Skeletal muscle tissue (tissue), 4 donors: ENCODE data around the gene POFUT2. TPM values are rescaled to one million over a fixed set of nuclear protein-coding genes. Genes with fewer than 3 reads are reported as not detected.

Experiments used
- H3K27ac ChIP-seq: one replicate; pipeline ENCODE4 v1.7.0; 2013; ENCODE audit warnings: mild to moderate bottlenecking, low read depth, low read length, inconsistent platforms
- H3K27me3 ChIP-seq, 3 donors: one replicate each; pipeline ENCODE4 v1.7.0; 2013; ENCODE audit warnings: low read length in 3 of 3; ENCODE audit not compliant: control insufficient read depth in 3 of 3, insufficient read depth in 3 of 3
- H3K36me3 ChIP-seq, 3 donors: one replicate each; pipeline ENCODE4 v1.7.0; 2013; ENCODE audit warnings: low read length in 3 of 3; ENCODE audit not compliant: control insufficient read depth in 3 of 3, insufficient read depth in 3 of 3
- H3K4me1 ChIP-seq, 3 donors: one replicate each; pipeline ENCODE4 v1.7.0; 2013; ENCODE audit warnings: low read length in 3 of 3, mild to moderate bottlenecking in 3 of 3; ENCODE audit not compliant: control insufficient read depth in 3 of 3, insufficient read depth in 3 of 3
- H3K4me3 ChIP-seq, 3 donors: one replicate each; pipeline ENCODE4 v1.7.0; 2013; ENCODE audit warnings: low read length in 3 of 3
- H3K9ac ChIP-seq, 3 donors: one replicate each; pipeline ENCODE4 v1.7.0; 2013; ENCODE audit warnings: low read length in 3 of 3, mild to moderate bottlenecking in 3 of 3, moderate library complexity in 2 of 3, low read depth in 1 of 3
- H3K9me3 ChIP-seq, 3 donors: one replicate each; pipeline ENCODE4 v1.7.0; 2013; ENCODE audit warnings: low read length in 3 of 3; ENCODE audit not compliant: control insufficient read depth in 3 of 3
- total RNA-seq: library from RNA; depleted of rRNA; stranded (reverse); fragments of >200 nt; gene quantifications from one replicate; pipeline ENCODE4 v1.2.3, GENCODE V29; 2014
- donor health status: Osteomylitis.

Gene POFUT2
- total RNA-seq, 1 donor from 2014 or later: 18.3 TPM

GRCh38 chr21:45332981-45333582 is 45.4 kb upstream of the POFUT2 start:
- peaks cover 13 to 32% (median 21%) of the 10 kb centered on the region in 3 donors for H3K27me3 ChIP-seq
- no peak overlapping the region for H3K27ac ChIP-seq
- H3K4me1 ChIP-seq: peaks cover 0 to 3% (median 3%) of the 10 kb centered on the region in 3 donors
- H3K4me3 ChIP-seq: no peak overlapping the region
- H3K9ac ChIP-seq: no peak overlapping the region
- H3K9me3 ChIP-seq: no peaks in the 10 kb centered on the region
- no peaks in the 10 kb centered on the region for H3K36me3 ChIP-seq

DNA sequence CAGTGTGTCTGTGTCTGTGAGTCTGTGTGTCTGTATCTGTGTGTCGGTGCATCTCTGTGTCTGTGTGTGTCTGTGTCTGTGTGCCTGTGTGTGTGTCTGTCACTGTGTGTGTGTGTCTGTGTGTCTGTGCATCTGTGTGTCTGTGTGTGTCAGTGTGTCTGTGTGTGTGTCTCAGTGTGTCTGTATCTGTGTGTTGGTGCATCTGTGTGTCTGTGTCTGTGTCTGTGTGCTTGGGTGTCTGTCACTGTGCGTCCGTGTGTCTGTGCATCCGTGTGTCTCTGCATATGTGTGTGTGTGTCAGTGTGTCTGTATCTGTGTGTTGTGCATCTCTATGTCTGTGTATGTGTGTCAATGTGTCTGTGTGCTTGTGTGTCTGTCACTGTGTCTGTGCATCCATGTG is 44.7 kb upstream of the POFUT2 start:
- H3K9me3 ChIP-seq: no peaks in the 10 kb centered on the region
- H3K4me1 ChIP-seq: peaks cover 0 to 3% (median 3%) of the 10 kb centered on the region in 3 donors
- H3K36me3 ChIP-seq: no peaks in the 10 kb centered on the region
- peaks cover 13 to 36% (median 21%) of the 10 kb centered on the region in 3 donors for H3K27me3 ChIP-seq
- no peak overlapping the region for H3K27ac ChIP-seq
- H3K9ac ChIP-seq: no peak overlapping the region
- H3K4me3 ChIP-seq: no peak overlapping the region

DNA sequence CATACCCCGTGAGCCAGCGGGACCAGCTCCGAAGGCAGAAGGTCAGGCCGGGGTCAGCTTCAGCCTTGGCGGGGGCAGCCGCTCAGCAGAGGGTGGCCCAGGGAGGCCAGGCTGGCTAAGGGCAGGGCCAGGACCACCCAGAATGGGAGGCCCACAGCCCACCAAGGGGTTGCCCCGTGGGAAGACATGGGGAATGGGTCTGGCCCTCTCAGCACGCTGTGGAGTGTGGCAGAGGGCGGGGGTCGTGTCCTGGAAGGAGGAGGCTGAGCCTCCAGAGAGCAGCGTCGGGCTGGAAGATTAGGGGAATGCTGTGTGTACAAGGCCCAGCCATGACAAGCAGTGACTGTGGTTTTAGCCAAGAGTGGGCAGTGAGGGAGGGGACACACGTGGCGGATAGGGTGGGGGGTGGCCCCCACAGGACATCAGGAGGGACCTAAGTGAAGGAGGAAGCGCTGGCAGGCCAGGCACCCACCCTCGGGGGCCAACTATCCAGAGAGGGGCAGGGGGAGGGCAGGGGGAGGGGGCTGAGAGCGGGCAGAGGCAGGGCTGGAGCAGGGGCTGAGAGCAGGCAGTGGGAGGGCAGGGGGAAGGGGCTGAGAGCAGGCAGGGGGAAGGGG is 43.9 kb upstream of the POFUT2 start:
- Histone ChIP-seq H3K9ac (no peak overlapping the region), H3K27me3 (peaks cover 13 to 38% (median 19%) of the 10 kb centered on the region in 3 donors), H3K9me3 (no peaks in the 10 kb centered on the region), H3K4me1 (peaks cover 0 to 3% (median 3%) of the 10 kb centered on the region in 3 donors), H3K36me3 (no peaks in the 10 kb centered on the region), H3K27ac (no peak overlapping the region), H3K4me3 (no peak overlapping the region)

DNA sequence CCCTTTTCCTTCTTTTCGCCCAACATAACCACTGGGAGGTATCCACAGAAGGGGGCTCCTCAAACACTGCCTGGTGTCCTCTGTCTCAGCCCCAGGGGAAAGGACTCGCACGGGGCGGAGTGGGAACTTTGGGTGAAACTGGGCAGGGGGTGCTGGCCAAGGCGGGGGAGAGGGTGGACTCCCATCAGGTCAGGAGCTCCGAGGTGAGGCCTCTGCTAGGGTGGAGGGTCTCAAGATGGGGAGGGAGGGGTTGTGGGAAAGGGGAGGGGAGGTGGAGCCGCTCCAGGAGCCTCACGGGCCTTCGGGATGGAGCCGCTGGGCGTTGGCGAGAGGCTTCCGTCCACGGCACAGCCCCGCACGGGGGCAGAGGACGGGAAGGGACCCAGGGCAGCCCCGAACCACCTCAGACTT is 43.2 kb upstream of the POFUT2 start:
- H3K4me1 ChIP-seq: peaks cover 0 to 3% (median 3%) of the 10 kb centered on the region in 3 donors
- H3K27me3 ChIP-seq: peaks cover 13 to 42% (median 17%) of the 10 kb centered on the region in 3 donors
- no peak overlapping the region for H3K4me3 ChIP-seq
- H3K27ac ChIP-seq: no peak overlapping the region
- H3K9me3 ChIP-seq: no peaks in the 10 kb centered on the region
- H3K9ac ChIP-seq: no peak overlapping the region
- H3K36me3 ChIP-seq: no peaks in the 10 kb centered on the region

DNA sequence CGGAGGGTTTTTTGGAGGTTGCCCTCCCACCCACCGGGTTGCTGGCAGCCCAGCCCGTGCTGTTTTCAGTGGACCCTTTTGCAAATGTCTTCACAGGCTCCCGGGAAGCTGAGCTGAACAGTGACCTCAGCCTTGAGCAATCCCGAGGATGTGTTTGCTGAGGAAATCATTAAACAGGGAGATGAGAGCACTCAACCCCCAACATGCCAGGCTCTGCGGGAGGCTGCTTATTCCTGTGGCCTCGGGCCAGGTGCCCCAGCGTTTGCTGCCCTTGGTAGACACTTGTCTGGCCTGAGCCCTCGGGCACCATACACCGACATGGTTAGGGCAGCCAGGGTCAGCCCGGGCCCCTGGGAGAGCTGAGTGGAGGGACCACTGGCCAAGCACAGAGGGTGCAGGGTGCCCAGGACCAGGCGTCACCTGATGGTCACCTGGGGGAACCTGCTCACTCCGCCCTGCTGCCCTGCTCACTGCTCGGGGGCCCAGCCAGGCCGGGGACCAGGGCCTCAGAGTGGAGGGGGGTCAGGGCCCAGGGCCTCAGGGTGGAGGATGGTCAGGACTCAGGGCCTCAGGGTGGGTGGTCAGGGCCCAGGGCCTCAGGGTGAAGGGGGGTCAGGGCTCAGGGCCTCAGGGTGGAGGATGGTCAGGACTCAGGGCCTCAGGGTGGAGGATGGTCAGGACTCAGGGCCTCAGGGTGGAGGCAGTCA is 42.5 kb upstream of the POFUT2 start:
- Histone ChIP-seq H3K9ac (no peak overlapping the region), H3K9me3 (no peaks in the 10 kb centered on the region), H3K27ac (no peak overlapping the region), H3K36me3 (no peaks in the 10 kb centered on the region), H3K4me1 (peaks cover 0 to 3% (median 3%) of the 10 kb centered on the region in 3 donors), H3K4me3 (no peak overlapping the region), H3K27me3 (peaks cover 13 to 43% (median 18%) of the 10 kb centered on the region in 3 donors)

DNA sequence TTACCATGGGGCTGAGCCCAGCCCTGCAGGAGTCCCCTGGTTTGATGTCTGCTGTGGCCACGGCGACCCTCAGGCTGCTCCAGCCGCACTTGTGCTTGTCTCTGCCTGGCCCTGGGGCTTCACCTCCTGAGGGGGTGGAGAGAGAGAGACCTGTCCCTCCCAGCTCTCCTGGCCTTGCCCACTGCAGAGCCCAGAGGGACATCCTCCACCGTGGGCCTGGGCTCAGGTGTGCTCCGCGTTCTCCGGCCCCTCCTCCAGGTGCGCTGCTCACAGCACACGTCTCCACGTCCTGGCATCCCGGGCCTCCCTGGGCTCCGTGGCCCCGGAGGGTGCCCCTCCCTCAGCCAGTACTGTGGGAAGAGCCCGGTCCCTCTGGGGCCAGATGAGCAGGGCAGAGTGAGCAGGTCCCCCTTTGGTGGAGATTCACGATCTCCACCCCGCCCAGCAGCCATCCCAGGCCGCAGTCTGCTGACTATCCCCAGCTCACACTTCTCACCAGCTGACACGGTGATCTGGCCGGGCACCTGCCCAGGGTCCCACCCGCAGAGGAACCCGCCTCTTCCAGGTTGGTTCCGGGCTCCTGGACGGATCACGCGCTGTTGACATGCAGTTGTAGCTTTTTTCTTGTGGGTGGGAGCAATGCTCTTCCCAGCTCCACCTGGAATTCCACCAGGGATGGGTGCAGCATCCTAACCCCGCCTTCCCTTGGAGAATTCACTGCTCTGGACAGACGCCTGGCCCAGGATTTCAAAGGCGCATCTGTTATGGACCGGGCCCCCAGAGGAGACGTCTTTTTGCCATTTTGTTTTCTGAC is 41.8 kb upstream of the POFUT2 start:
- Histone ChIP-seq H3K27ac (no peak overlapping the region), H3K9me3 (no peaks in the 10 kb centered on the region), H3K27me3 (peaks cover 13 to 47% (median 20%) of the 10 kb centered on the region in 3 donors), H3K9ac (no peak overlapping the region), H3K4me3 (no peak overlapping the region), H3K36me3 (no peaks in the 10 kb centered on the region), H3K4me1 (peaks cover 0 to 4% (median 3%) of the 10 kb centered on the region in 3 donors)

DNA sequence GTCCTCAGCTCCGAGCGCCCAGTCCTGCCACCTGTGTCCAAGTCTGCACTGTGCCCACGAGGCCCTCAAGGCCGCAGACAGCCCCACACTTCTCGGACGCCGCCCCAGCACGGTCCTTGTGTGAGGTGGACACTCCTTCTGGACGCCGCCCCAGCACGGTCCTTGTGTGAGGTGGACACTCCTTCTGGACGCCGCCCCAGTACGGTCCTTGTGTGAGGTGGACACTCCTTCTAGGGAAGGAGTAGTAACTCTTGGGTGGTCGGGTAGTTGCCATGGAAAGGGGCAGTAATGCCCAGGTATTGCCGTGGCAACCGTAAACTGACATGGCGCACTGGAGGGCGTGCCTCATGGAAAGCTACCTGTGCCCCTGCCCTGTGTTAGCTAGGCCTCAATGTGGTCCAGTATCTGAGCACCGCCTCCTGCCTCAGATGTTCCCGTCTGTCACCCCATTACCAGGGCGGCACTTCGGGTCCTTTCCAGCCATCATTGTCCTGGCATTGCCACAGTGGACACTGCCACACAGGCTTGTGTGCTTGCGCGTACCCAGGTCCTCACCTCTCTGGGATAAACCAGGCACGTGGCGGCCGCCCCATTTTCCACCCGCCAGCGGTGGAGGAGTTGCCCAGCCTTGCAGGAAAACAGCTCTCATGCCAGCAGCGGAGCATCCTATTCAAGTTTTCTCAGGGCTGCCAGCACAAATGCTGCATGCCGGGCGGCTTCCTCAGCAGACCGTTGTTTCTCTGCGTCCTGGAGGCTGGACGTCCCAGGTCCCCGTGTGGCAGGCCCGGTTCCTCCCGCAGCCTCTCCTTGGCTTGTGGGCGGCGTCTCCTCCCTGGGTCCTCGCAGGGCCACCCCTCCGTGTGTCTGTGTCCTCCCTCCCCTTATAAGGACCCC is 40.8 kb upstream of the POFUT2 start:
- no peak overlapping the region for H3K9ac ChIP-seq
- H3K27me3 ChIP-seq: peaks cover 17 to 49% (median 21%) of the 10 kb centered on the region in 3 donors
- peaks cover 0 to 11% (median 7%) of the 10 kb centered on the region in 3 donors for H3K4me1 ChIP-seq
- no peak overlapping the region for H3K4me3 ChIP-seq
- no peaks in the 10 kb centered on the region for H3K36me3 ChIP-seq
- no peak overlapping the region for H3K27ac ChIP-seq
- H3K9me3 ChIP-seq: no peaks in the 10 kb centered on the region

DNA sequence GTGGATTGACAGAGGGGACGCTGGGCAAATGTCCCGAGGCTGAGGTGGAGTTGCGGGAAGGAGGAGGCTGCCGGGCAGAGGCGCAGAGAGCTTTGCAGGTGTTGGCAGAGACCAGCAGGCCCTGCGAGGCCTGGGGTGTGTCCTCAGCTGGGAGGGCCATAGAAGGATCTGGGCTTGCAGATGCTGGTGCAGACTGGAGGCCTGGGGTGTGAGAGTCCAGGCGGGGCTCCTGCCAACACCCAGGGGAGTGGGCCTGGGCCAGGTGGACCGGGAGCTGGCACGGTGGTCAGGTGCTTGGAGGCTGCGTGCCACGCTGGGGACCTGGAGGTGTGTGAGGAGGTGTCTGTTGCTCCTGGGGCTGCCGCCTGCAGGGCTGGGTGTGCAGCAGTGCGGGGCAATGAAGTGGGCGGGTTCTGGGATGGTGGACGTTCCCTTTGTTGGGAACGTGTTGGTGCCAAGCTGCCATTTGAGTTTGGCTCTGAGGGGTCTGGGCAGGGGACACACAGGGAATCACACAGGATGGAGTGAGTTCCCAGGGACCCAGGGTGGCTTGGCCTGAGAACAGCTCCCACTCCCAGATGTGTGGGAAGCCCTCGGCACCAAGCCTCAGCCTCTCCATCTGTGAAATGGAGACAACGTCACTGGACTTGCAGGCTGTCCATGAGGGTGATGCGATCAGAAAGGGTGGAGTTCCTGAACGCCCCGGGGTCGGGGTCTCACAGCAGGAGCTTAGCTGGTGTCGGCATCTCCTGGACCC is 39.9 kb upstream of the POFUT2 start:
- Histone ChIP-seq H3K27me3 (peaks cover 17 to 52% (median 21%) of the 10 kb centered on the region in 3 donors), H3K4me3 (no peak overlapping the region), H3K9ac (no peak overlapping the region), H3K36me3 (no peaks in the 10 kb centered on the region), H3K4me1 (peaks cover 0 to 14% (median 10%) of the 10 kb centered on the region in 3 donors), H3K9me3 (no peaks in the 10 kb centered on the region), H3K27ac (no peak overlapping the region)
